DND-41 (cell line): ENCODE measurements around the gene CCDC183.
"Not testable (repeated sequence)": the region's sequence is repeated elsewhere in the genome, so short reads cannot be mapped to it uniquely, and the experiment has no call there.

Source experiments
- CTCF ChIP-seq: IDR thresholded peaks from 2 replicates; pipeline ENCODE4 v1.5.1; 2012; ENCODE audit warnings: borderline replicate concordance, low read length, moderate library complexity, mild to moderate bottlenecking; ENCODE audit not compliant: poor library complexity, severe bottlenecking; ENCODE audit errors: extremely low read depth
- EZH2 ChIP-seq: IDR thresholded peaks from 3 replicates; pipeline ENCODE4 v1.6.1; 2012; ENCODE audit warnings: borderline replicate concordance, low read depth, mild to moderate bottlenecking, moderate library complexity, low read length, inconsistent platforms; ENCODE audit not compliant: severe bottlenecking

- not testable (repeated sequence) for TF ChIP-seq CTCF, EZH2
Observed at GRCh38 chr9:136841646-136842379, 45.7 kb downstream of the CCDC183 start.
